Uterus (tissue), 4 donors: Measurements from ENCODE around the gene TTC3. TPM values are rescaled to one million over a fixed set of nuclear protein-coding genes. Genes with fewer than 3 reads are reported as not detected.
"Not testable (repeated sequence)": the region's sequence is repeated elsewhere in the genome, so short reads cannot be mapped to it uniquely, and the experiment has no call there.

Experiments used
- DNase-seq, 2 donors: peaks; one replicate each; pipeline ENCODE4 v3.0.0-alpha.2; 2019 to 2020
- H3K27ac ChIP-seq, 2 donors: fragments of 200-600 bp; sonication (generic); 1 replicate in 1 of 2; 2 replicates in 1 of 2; pipeline ENCODE4 v1.5.1; 2016 to 2018
- H3K27me3 ChIP-seq, 2 donors: fragments of 200-600 bp; sonication (generic); one replicate each; pipeline ENCODE4 v1.5.1; 2018 to 2019; ENCODE audit warnings: control low read depth in 1 of 2
- H3K36me3 ChIP-seq, 2 donors: fragments of 200-600 bp; sonication (generic); one replicate each; pipeline ENCODE4 v1.5.1; 2019; ENCODE audit warnings: control low read depth in 1 of 2
- H3K4me1 ChIP-seq, 2 donors: fragments of 200-600 bp; sonication (generic); one replicate each; pipeline ENCODE4 v1.5.1; 2018 to 2019; ENCODE audit warnings: control low read depth in 1 of 2
- H3K4me3 ChIP-seq, 2 donors: fragments of 200-600 bp; sonication (generic); 1 replicate in 1 of 2; 2 replicates in 1 of 2; pipeline ENCODE4 v1.5.1; 2018 to 2019; ENCODE audit warnings: mild to moderate bottlenecking in 1 of 2
- H3K9me3 ChIP-seq, 2 donors: fragments of 200-600 bp; sonication (generic); one replicate each; pipeline ENCODE4 v1.5.1; 2019; ENCODE audit warnings: control low read depth in 1 of 2
- CTCF ChIP-seq, 4 experiments: fragments of 200-600 bp in 2 of 4; fragments of 450-650 bp in 2 of 4; sonication (generic) in 2 of 4; IDR thresholded peaks; one replicate each; pipeline ENCODE4 v1.5.1; 2016 to 2019; ENCODE audit warnings: antibody characterized with exemption in 4 of 4, mild to moderate bottlenecking in 2 of 4, moderate library complexity in 1 of 4
- POLR2A ChIP-seq, 2 donors: fragments of 450-650 bp; IDR thresholded peaks; one replicate each; pipeline ENCODE4 v1.6.1; 2016; ENCODE audit warnings: antibody characterized with exemption in 2 of 2, mild to moderate bottlenecking in 1 of 2, moderate library complexity in 1 of 2
- intact Hi-C: fragments of 100-400 bp; cut with DNase I; formaldehyde crosslinking; loops from one replicate; pipeline ENCODE4 v1.15.1; 2023; ENCODE audit warnings: low total_unique reads
- total RNA-seq, 4 donors: library from RNA; depleted of rRNA in 3 of 4; stranded (reverse); fragments of >200 nt in 3 of 4; gene quantifications; one replicate each; pipeline versions ENCODE4 v1.1.0 to v1.2.4, GENCODE V29; 2014 to 2023
- donor health status: DM: yes; HTN: yes; CAD: no.

Gene TTC3
- total RNA-seq, 4 donors from 2014 or later = 104 to 522 (median 193) TPM

- Histone ChIP-seq H3K27me3 (no peaks in the 10 kb centered on the region), H3K9me3 (no peaks in the 10 kb centered on the region), H3K36me3 (no peaks in the 10 kb centered on the region), H3K27ac (no peak overlapping the region), H3K4me1 (no peaks in the 10 kb centered on the region), H3K4me3 (no peak overlapping the region)
- intact Hi-C loops = no loop called here
- no peak for TF ChIP-seq CTCF (IDR thresholded peaks at IDR 0.05)
- no peak for TF ChIP-seq POLR2A (IDR thresholded peaks at IDR 0.05)
- no peak for DNase-seq
Measured at GRCh38 chr21:37136261-37136660, 63.2 kb downstream of the TTC3 start.

DNA sequence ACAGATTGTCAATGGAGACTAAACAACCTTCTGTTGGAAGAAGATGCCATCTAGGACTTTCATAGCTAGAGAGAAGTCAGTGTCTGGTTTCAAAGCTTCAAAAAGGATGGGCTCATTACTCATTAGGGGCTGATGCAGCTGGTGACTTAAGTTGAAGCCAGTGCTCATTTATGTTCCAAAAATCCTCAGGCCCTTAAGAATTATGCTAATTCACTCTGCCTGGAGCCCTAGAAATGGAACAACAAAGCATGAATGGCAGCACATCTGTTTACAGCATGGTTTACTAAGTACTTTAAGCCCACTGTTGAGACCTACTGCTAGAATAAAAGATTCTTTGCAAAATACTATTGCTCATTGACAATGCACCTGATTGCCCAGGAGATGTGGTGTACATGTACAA is 63.7 kb downstream of the TTC3 start:
- no peaks in the 10 kb centered on the region for H3K36me3 ChIP-seq
- H3K27me3 ChIP-seq = no peaks in the 10 kb centered on the region

DNA sequence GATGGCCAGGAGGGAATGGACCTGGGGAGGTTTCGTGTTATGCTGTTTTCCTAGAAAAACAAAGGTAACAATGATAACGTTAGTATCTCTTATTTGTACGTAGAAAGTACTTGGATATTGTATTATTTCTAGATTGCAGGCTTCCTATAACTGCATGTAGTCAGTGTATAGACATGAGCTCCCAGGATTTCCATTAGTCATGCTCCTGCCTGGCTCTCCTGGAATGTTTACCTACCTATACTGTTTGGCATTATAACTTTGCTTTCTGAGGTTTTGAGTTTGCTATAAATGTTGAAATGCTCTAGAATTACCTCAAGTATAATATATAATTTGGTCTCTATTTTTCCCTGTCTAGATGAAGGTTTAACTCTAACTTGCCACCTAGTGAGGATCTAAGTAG is 66.1 kb downstream of the TTC3 start:
- intact Hi-C loops = no loop called here
- no peaks in the 10 kb centered on the region for H3K27me3 ChIP-seq
- no peaks in the 10 kb centered on the region for H3K4me1 ChIP-seq
- no peak overlapping the region for H3K4me3 ChIP-seq
- no peak overlapping the region for H3K27ac ChIP-seq
- no peak for DNase-seq
- H3K9me3 ChIP-seq = no peaks in the 10 kb centered on the region
- H3K36me3 ChIP-seq = no peaks in the 10 kb centered on the region
- TF ChIP-seq CTCF (IDR thresholded peaks at IDR 0.05) (no peak), POLR2A (IDR thresholded peaks at IDR 0.05) (no peak)

More for the DNA sequence above, 63.7 kb downstream of the TTC3 start:
- Histone ChIP-seq H3K4me1 (no peaks in the 10 kb centered on the region), H3K9me3 (no peaks in the 10 kb centered on the region), H3K4me3 (no peak overlapping the region), H3K27ac (no peak overlapping the region)
- no peak for DNase-seq
- intact Hi-C loops = no loop called here
- TF ChIP-seq CTCF (IDR thresholded peaks at IDR 0.05) (no peak), POLR2A (IDR thresholded peaks at IDR 0.05) (no peak)

GRCh38 chr21:37139902-37140301 is 66.8 kb downstream of the TTC3 start:
- intact Hi-C loops = no loop called here
- H3K27ac ChIP-seq = no peak overlapping the region
- no peaks in the 10 kb centered on the region for H3K4me1 ChIP-seq
- no peak for TF ChIP-seq POLR2A (IDR thresholded peaks at IDR 0.05)
- TF ChIP-seq CTCF (IDR thresholded peaks at IDR 0.05) = no peak
- no peak overlapping the region for H3K4me3 ChIP-seq
- no peaks in the 10 kb centered on the region for H3K9me3 ChIP-seq
- DNase-seq = no peak
- H3K27me3 ChIP-seq = no peaks in the 10 kb centered on the region
- no peaks in the 10 kb centered on the region for H3K36me3 ChIP-seq

GRCh38 chr21:37143392-37143791 is 70.3 kb downstream of the TTC3 start:
- H3K4me1 ChIP-seq, H3K9me3 ChIP-seq, H3K4me3 ChIP-seq, DNase-seq, H3K27ac ChIP-seq, intact Hi-C loops, H3K36me3 ChIP-seq, H3K27me3 ChIP-seq: not testable (repeated sequence)

GRCh38 chr21:37145635-37146111 is 72.6 kb downstream of the TTC3 start:
- H3K9me3 ChIP-seq = no peaks in the 10 kb centered on the region
- H3K27ac ChIP-seq = no peak overlapping the region
- H3K4me3 ChIP-seq = no peak overlapping the region
- H3K36me3 ChIP-seq = no peaks in the 10 kb centered on the region
- DNase-seq = no peak
- no peak for TF ChIP-seq CTCF (IDR thresholded peaks at IDR 0.05)
- TF ChIP-seq POLR2A (IDR thresholded peaks at IDR 0.05) = no peak
- no peaks in the 10 kb centered on the region for H3K27me3 ChIP-seq
- H3K4me1 ChIP-seq = no peaks in the 10 kb centered on the region
- intact Hi-C loops = no loop called here
